Measurements from ENCODE around the gene PLCH2. TPM values are rescaled to one million over a fixed set of nuclear protein-coding genes. Genes with fewer than 3 reads are reported as not detected.

The PLCH2 gene
- total RNA-seq, 1 experiment from 2014 or later = 0.27 TPM

DNA sequence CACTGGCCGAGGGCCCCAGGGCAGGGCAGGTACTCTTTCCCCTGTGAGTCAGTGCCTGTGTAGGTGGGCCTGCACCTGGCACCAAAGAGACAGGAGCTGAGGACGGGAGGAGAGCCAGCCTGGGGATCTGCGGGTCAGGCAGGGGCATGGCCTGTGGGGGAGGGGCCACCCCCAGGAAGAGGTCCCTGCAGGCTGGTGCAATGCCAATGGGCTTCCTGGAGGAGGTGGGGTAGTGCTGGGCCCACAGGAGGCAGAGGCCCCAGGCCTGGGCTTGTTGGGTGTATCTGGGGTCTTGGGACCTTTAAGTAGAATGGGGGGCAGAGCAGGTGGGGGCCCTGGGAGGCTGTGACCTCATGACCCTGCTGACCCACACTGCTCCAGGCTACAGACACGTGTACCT lies 23.2 kb downstream of the PLCH2 start:
- no peak for DNase-seq
- Histone ChIP-seq H3K4me1 (peaks cover 7% of the 10 kb centered on the region), H3K36me3 (ENCODE audit: control insufficient read depth, insufficient read depth, low read length) (no peaks in the 10 kb centered on the region), H3K27me3 (replicated peaks; ENCODE audit: control insufficient read depth, insufficient read depth, low read length) (no peaks in the 10 kb centered on the region), H3K4me3 (ENCODE audit: low read depth, low read length) (no peak overlapping the region), H3K9me3 (no peaks in the 10 kb centered on the region)
- no peaks in the 10 kb centered on the region for H3K27me3 Mint-ChIP-seq (ENCODE audit: insufficient read depth, unreplicated experiment)
- H3K4me1 Mint-ChIP-seq (ENCODE audit: low read depth, unreplicated experiment) = peaks cover 1% of the 10 kb centered on the region
- H3K9me3 Mint-ChIP-seq (ENCODE audit: unreplicated experiment) = no peaks in the 10 kb centered on the region
- CTCF ChIA-PET = no interaction called here
- TF ChIP-seq, protein P1, sequence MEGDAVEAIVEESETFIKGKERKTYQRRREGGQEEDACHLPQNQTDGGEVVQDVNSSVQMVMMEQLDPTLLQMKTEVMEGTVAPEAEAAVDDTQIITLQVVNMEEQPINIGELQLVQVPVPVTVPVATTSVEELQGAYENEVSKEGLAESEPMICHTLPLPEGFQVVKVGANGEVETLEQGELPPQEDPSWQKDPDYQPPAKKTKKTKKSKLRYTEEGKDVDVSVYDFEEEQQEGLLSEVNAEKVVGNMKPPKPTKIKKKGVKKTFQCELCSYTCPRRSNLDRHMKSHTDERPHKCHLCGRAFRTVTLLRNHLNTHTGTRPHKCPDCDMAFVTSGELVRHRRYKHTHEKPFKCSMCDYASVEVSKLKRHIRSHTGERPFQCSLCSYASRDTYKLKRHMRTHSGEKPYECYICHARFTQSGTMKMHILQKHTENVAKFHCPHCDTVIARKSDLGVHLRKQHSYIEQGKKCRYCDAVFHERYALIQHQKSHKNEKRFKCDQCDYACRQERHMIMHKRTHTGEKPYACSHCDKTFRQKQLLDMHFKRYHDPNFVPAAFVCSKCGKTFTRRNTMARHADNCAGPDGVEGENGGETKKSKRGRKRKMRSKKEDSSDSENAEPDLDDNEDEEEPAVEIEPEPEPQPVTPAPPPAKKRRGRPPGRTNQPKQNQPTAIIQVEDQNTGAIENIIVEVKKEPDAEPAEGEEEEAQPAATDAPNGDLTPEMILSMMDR (IDR thresholded peaks at IDR 0.05; ENCODE audit: insufficient read depth in 1 of 2, low read depth in 1 of 2, low read length in 1 of 2, severe bottlenecking in 1 of 2, unreplicated experiment in 1 of 2) = no peak
- POLR2A ChIA-PET = no interaction called here
- no TSS peak for BruUV-seq (replicated peaks)
- intact Hi-C loops (cut with micrococcal nuclease; ENCODE audit: unreplicated experiment) = no loop called here
- no peaks in the 10 kb centered on the region for H3K36me3 Mint-ChIP-seq (ENCODE audit: insufficient read depth, unreplicated experiment)
- no peak overlapping the region for H3K27ac Mint-ChIP-seq (ENCODE audit: unreplicated experiment)
- no peak overlapping the region for H3K4me3 Mint-ChIP-seq (ENCODE audit: unreplicated experiment)

DNA sequence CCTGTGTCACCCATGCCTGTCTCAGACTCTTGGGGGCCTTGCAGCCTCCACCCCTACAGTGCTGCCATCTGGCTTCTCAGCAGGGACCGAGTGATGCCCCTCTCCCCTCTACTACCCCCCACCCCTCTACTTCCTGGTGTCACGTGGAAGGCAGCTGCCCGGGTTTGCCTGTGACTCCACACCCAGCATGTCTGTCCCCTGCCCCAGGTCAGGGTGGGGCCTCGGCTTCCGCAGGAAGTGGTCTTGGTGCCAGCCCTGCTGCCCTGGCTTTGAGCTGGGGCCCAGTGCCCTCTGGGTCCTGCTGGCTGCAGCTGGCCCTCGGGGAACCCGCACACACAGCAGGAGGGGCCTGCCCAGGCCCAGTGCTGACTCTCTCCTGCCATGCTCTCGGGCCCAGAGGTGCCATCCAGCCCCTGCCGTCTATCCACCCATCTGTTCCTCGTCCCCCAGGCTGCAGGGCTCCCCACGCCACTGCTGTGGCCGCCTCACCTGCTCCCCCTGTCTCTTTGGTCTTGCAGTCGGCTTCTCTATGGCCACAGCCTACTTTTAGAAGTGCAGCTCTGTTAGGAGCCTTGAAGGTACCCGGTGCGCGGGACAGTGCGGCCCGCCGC lies 24.0 kb downstream of the PLCH2 start:
- ChIA-PET POLR2A (no interaction called here), CTCF (no interaction called here)
- Histone ChIP-seq H3K36me3 (ENCODE audit: control insufficient read depth, insufficient read depth, low read length) (no peaks in the 10 kb centered on the region), H3K9me3 (no peaks in the 10 kb centered on the region), H3K27me3 (replicated peaks; ENCODE audit: control insufficient read depth, insufficient read depth, low read length) (no peaks in the 10 kb centered on the region), H3K4me3 (ENCODE audit: low read depth, low read length) (no peak overlapping the region), H3K4me1 (no peaks in the 10 kb centered on the region)
- BruUV-seq (replicated peaks) = no TSS peak
- H3K36me3 Mint-ChIP-seq (ENCODE audit: insufficient read depth, unreplicated experiment) = no peaks in the 10 kb centered on the region
- H3K27me3 Mint-ChIP-seq (ENCODE audit: insufficient read depth, unreplicated experiment) = no peaks in the 10 kb centered on the region
- intact Hi-C loops (cut with micrococcal nuclease; ENCODE audit: unreplicated experiment) = no loop called here
- no peak overlapping the region for H3K27ac Mint-ChIP-seq (ENCODE audit: unreplicated experiment)
- DNase-seq = no peak
- H3K9me3 Mint-ChIP-seq (ENCODE audit: unreplicated experiment) = no peaks in the 10 kb centered on the region
- no peaks in the 10 kb centered on the region for H3K4me1 Mint-ChIP-seq (ENCODE audit: low read depth, unreplicated experiment)
- TF ChIP-seq, protein P1 (IDR thresholded peaks at IDR 0.05; ENCODE audit: insufficient read depth in 1 of 2, low read depth in 1 of 2, low read length in 1 of 2, severe bottlenecking in 1 of 2, unreplicated experiment in 1 of 2) = no peak
- no peak overlapping the region for H3K4me3 Mint-ChIP-seq (ENCODE audit: unreplicated experiment)

DNA sequence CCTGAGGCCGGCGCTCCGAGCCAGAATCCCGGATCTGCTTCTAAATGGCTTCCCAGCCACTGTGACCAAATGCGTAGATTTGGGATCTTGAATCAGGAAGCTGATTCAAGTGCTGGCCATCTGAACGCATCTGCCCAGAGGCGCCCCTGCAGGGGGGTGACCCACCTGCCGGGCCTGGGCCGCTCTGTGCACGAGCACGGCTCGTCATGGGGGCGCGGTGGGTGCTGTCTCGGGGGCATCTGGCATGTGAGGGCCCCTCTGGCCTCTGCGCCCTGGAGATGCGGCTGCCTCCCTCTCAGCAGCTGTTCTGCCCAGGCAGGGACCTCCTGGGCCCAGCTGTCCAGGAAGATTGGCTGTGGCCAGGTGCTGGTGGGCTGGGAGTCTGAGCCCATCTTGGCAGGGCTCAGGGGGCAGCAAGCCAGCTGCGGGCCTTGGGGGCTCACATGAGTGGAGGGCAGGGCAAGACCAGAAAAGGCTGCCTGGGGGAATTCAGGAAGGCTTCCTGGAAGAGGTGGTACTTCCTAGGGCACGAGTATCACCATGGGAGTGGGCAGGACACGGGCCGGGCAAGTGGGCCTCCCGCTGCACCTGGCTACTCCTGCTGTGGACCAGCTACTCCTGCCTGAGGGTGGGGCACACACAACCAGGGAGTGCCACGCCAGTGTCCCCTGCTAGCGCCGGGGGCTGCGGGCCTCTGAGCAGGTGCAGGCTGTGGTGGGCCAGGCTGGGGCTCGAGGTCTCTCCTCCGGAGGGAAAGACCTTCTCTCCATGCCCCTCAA lies 25.1 kb downstream of the PLCH2 start:
- Mint-ChIP-seq H3K9me3 (ENCODE audit: unreplicated experiment) (no peaks in the 10 kb centered on the region), H3K4me3 (ENCODE audit: unreplicated experiment) (no peak overlapping the region), H3K27ac (ENCODE audit: unreplicated experiment) (no peak overlapping the region), H3K4me1 (ENCODE audit: low read depth, unreplicated experiment) (no peaks in the 10 kb centered on the region), H3K27me3 (ENCODE audit: insufficient read depth, unreplicated experiment) (no peaks in the 10 kb centered on the region), H3K36me3 (ENCODE audit: insufficient read depth, unreplicated experiment) (peaks cover 6% of the 10 kb centered on the region)
- H3K4me1 ChIP-seq = no peaks in the 10 kb centered on the region
- no peaks in the 10 kb centered on the region for H3K9me3 ChIP-seq
- DNase-seq = no peak
- H3K27me3 ChIP-seq (replicated peaks; ENCODE audit: control insufficient read depth, insufficient read depth, low read length) = no peaks in the 10 kb centered on the region
- no peak overlapping the region for H3K4me3 ChIP-seq (ENCODE audit: low read depth, low read length)
- TF ChIP-seq, protein P1 (IDR thresholded peaks at IDR 0.05; ENCODE audit: insufficient read depth in 1 of 2, low read depth in 1 of 2, low read length in 1 of 2, severe bottlenecking in 1 of 2, unreplicated experiment in 1 of 2) = no peak
- H3K36me3 ChIP-seq (ENCODE audit: control insufficient read depth, insufficient read depth, low read length) = no peaks in the 10 kb centered on the region
- ChIA-PET CTCF (no interaction called here), POLR2A (no interaction called here)
- intact Hi-C loops (cut with micrococcal nuclease; ENCODE audit: unreplicated experiment) = no loop called here
- no TSS peak for BruUV-seq (replicated peaks)
